Activated CD4-positive, alpha-beta T cell treated with anti-CD3 and anti-CD28 coated beads, Interleukin-2, amount 10 ng/mL, durations not matched to agents 7 days and 5 days (primary cell): Measurements from ENCODE around the gene MDGA2. TPM values are rescaled to one million over a fixed set of nuclear protein-coding genes. Genes with fewer than 3 reads are reported as not detected.

Experiments used
- CTCF ChIA-PET: fragments of 350-600 bp; sonication (Branson Sonifier 250); formaldehyde crosslinking; loops from one replicate; lab custom pipeline; 2021; ENCODE audit warnings: antibody characterized with exemption; lab: Charles Lee
- POLR2A ChIA-PET: fragments of 350-600 bp; sonication (Branson Sonifier 250); formaldehyde crosslinking; loops from one replicate; lab custom pipeline; 2021; ENCODE audit warnings: antibody characterized with exemption; lab: Charles Lee
- DNase-seq: peaks from one replicate; pipeline ENCODE4 v3.0.0-alpha.2; 2020
- H3K27ac Mint-ChIP-seq: one replicate; pipeline ENCODE4 v1.8.0; 2021; ENCODE audit warnings: mild to moderate bottlenecking, moderate library complexity, mixed read lengths
- H3K27me3 Mint-ChIP-seq: one replicate; pipeline ENCODE4 v1.8.0; 2021; ENCODE audit warnings: mixed read lengths
- H3K36me3 Mint-ChIP-seq: one replicate; pipeline ENCODE4 v1.8.0; 2021; ENCODE audit warnings: low read depth, mixed read lengths
- H3K4me1 Mint-ChIP-seq: one replicate; pipeline ENCODE4 v1.8.0; 2021; ENCODE audit warnings: mixed read lengths
- H3K4me3 Mint-ChIP-seq: one replicate; pipeline ENCODE4 v1.8.0; 2021; ENCODE audit warnings: mild to moderate bottlenecking, moderate library complexity, mixed read lengths
- H3K9me3 Mint-ChIP-seq: one replicate; pipeline ENCODE4 v1.8.0; 2021; ENCODE audit warnings: mixed read lengths
- total RNA-seq, 2 experiments: library from RNA; stranded (reverse); gene quantifications; one replicate each; pipeline ENCODE4 v1.2.3, GENCODE V29; 2021

Gene MDGA2
- total RNA-seq, 2 experiments from 2014 or later = not detected

GRCh38 chr14:47060050-47060449 is 615.4 kb downstream of the MDGA2 start:
- no peaks in the 10 kb centered on the region for H3K36me3 Mint-ChIP-seq
- H3K4me3 Mint-ChIP-seq = no peak overlapping the region
- ChIA-PET CTCF (no interaction called here), POLR2A (no interaction called here)
- no peaks in the 10 kb centered on the region for H3K4me1 Mint-ChIP-seq
- H3K27ac Mint-ChIP-seq = no peak overlapping the region
- DNase-seq = no peak
- peaks cover 5% of the 10 kb centered on the region for H3K9me3 Mint-ChIP-seq
- no peaks in the 10 kb centered on the region for H3K27me3 Mint-ChIP-seq

DNA sequence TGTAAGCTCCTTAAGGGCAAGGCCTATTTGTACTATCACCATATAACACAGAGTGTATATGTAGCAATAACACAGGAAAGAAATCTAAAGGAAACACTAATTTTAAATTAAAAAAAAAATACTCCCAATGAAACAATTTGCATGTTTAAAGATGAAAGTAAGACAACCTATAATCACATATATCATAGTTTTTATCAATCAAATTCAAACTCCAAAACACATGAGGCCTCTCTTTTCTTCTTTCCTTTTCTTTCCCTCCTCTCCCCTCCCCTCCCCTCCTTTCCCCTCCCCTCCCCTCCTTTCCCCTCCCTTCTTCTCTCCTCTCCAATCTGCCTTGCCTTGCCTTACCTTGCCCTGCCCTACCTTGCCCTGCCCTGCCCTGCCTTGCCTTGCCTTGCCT is 618.0 kb downstream of the MDGA2 start:
- no peaks in the 10 kb centered on the region for H3K4me1 Mint-ChIP-seq
- DNase-seq = no peak
- POLR2A ChIA-PET = no interaction called here
- H3K27ac Mint-ChIP-seq = no peak overlapping the region
- CTCF ChIA-PET = interaction anchor here (0.7 kb wide), 1 partner anchor 137 kb away, joined by 3 read pairs; no protein-coding TSS in a partner anchor
- H3K4me3 Mint-ChIP-seq = no peak overlapping the region
- no peaks in the 10 kb centered on the region for H3K27me3 Mint-ChIP-seq
- H3K36me3 Mint-ChIP-seq = no peaks in the 10 kb centered on the region
- peaks cover 5% of the 10 kb centered on the region for H3K9me3 Mint-ChIP-seq

GRCh38 chr14:47044841-47045240 is 630.6 kb downstream of the MDGA2 start:
- no peaks in the 10 kb centered on the region for H3K36me3 Mint-ChIP-seq
- H3K27ac Mint-ChIP-seq = no peak overlapping the region
- POLR2A ChIA-PET = no interaction called here
- no peaks in the 10 kb centered on the region for H3K9me3 Mint-ChIP-seq
- no peaks in the 10 kb centered on the region for H3K4me1 Mint-ChIP-seq
- no peaks in the 10 kb centered on the region for H3K27me3 Mint-ChIP-seq
- no peak overlapping the region for H3K4me3 Mint-ChIP-seq
- CTCF ChIA-PET = no interaction called here
- no peak for DNase-seq

- no peaks in the 10 kb centered on the region for H3K27me3 Mint-ChIP-seq
- no peaks in the 10 kb centered on the region for H3K4me1 Mint-ChIP-seq
- no peak overlapping the region for H3K4me3 Mint-ChIP-seq
- no peaks in the 10 kb centered on the region for H3K36me3 Mint-ChIP-seq
- CTCF ChIA-PET = no interaction called here
- H3K9me3 Mint-ChIP-seq = no peaks in the 10 kb centered on the region
- POLR2A ChIA-PET = no interaction called here
- DNase-seq = no peak
- H3K27ac Mint-ChIP-seq = no peak overlapping the region
Measured at GRCh38 chr14:47040550-47040949, 634.9 kb downstream of the MDGA2 start.

DNA sequence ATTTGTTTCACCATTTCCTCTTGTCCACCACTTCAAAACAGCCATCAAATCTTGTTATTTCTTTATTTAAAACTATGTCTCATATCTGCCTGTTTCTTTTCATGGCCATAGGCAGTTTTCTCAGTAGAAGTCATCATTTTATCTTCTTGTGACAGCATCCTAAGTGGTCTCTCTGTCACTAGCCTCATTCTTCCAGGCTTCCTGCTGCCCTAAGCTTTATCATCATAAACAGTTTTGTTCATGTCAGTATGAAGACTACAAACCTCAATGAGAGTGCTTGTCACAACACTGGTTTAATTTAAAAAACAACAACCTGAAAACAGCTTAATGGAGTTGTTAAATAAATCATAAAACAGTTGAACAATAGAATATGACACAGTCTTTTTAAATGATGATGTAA is 636.1 kb downstream of the MDGA2 start:
- no peaks in the 10 kb centered on the region for H3K4me1 Mint-ChIP-seq
- H3K27ac Mint-ChIP-seq = no peak overlapping the region
- H3K27me3 Mint-ChIP-seq = no peaks in the 10 kb centered on the region
- H3K36me3 Mint-ChIP-seq = no peaks in the 10 kb centered on the region
- H3K9me3 Mint-ChIP-seq = no peaks in the 10 kb centered on the region
- CTCF ChIA-PET = no interaction called here
- no peak overlapping the region for H3K4me3 Mint-ChIP-seq
- POLR2A ChIA-PET = no interaction called here
- DNase-seq = no peak

DNA sequence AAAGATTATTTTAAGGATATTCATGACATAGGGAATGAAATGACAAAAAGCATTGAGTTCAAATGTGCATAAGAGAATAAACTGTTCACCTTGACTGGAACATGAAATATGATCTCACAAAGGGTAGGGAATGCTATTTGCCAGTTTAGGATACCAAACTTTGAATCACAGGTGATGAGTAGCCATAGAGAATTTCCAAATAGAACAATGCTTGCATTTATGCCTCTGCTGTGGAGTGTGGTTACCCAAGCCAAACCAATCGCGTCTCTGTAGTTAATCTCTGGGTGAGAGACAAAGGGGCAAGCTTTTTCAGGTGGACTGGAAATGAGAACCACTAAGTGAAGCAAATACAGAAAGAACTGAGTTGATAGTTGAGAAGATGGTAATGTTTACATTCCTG is 652.7 kb downstream of the MDGA2 start:
- no peak overlapping the region for H3K27ac Mint-ChIP-seq
- H3K4me3 Mint-ChIP-seq = no peak overlapping the region
- no peaks in the 10 kb centered on the region for H3K4me1 Mint-ChIP-seq
- CTCF ChIA-PET = no interaction called here
- no peaks in the 10 kb centered on the region for H3K36me3 Mint-ChIP-seq
- DNase-seq = no peak
- POLR2A ChIA-PET = no interaction called here
- no peaks in the 10 kb centered on the region for H3K27me3 Mint-ChIP-seq
- no peaks in the 10 kb centered on the region for H3K9me3 Mint-ChIP-seq

DNA sequence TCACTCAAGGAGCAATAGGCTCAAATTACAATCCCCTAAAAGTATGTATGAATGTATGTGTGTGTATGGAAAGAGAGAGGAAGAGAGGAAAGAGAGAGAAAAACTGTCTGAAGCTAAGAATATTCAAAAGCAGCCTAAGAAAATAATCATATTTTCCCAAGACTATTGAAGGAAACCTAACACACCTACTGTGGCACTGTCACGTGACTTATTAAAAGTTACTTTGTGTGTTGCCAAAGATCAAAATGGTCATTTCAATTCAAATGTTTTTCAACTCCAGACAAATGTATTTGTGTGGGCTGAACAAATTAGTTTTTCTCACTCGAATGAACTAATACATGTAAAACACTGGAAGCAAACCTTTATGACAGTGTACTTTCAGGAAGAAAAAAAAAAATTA is 654.9 kb downstream of the MDGA2 start:
- CTCF ChIA-PET = no interaction called here
- Mint-ChIP-seq H3K4me1 (no peaks in the 10 kb centered on the region), H3K27me3 (no peaks in the 10 kb centered on the region), H3K9me3 (no peaks in the 10 kb centered on the region), H3K27ac (no peak overlapping the region), H3K36me3 (no peaks in the 10 kb centered on the region), H3K4me3 (no peak overlapping the region)
- POLR2A ChIA-PET = no interaction called here
- DNase-seq = no peak

GRCh38 chr14:47012533-47013280 is 662.7 kb downstream of the MDGA2 start:
- H3K9me3 Mint-ChIP-seq = no peaks in the 10 kb centered on the region
- H3K4me3 Mint-ChIP-seq = no peak overlapping the region
- ChIA-PET POLR2A (no interaction called here), CTCF (no interaction called here)
- no peaks in the 10 kb centered on the region for H3K27me3 Mint-ChIP-seq
- no peaks in the 10 kb centered on the region for H3K36me3 Mint-ChIP-seq
- H3K4me1 Mint-ChIP-seq = no peaks in the 10 kb centered on the region
- DNase-seq = no peak
- H3K27ac Mint-ChIP-seq = no peak overlapping the region

GRCh38 chr14:47009615-47010014 is 665.8 kb downstream of the MDGA2 start:
- H3K9me3 Mint-ChIP-seq = no peaks in the 10 kb centered on the region

DNA sequence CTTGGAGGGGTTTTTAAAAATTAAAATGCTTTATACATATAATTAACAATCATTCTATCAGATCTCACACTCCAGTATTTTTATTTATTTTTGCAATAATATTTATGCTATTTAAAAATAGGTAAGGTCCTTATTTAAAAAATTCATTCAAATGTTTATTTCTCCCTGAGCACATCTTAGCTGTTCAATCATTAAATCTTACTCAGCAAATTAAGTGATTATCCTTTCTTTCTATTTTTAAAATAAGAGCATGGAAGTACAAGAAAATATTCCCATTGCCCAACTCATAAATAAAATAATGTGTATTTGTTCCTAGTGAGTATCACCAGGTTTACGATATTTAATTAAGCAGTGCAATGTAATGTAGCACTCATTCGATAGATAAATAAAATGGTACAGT is 666.7 kb downstream of the MDGA2 start:
- CTCF ChIA-PET = no interaction called here
- Mint-ChIP-seq H3K27me3 (no peaks in the 10 kb centered on the region), H3K27ac (no peak overlapping the region), H3K9me3 (no peaks in the 10 kb centered on the region), H3K4me3 (no peak overlapping the region), H3K4me1 (no peaks in the 10 kb centered on the region), H3K36me3 (no peaks in the 10 kb centered on the region)
- POLR2A ChIA-PET = no interaction called here
- DNase-seq = no peak

More at GRCh38 chr14:47009615-47010014, 665.8 kb downstream of the MDGA2 start:
- ChIA-PET POLR2A (no interaction called here), CTCF (no interaction called here)
- no peaks in the 10 kb centered on the region for H3K27me3 Mint-ChIP-seq
- no peak for DNase-seq
- no peaks in the 10 kb centered on the region for H3K36me3 Mint-ChIP-seq
- H3K4me3 Mint-ChIP-seq = no peak overlapping the region
- H3K4me1 Mint-ChIP-seq = no peaks in the 10 kb centered on the region
- H3K27ac Mint-ChIP-seq = no peak overlapping the region

DNA sequence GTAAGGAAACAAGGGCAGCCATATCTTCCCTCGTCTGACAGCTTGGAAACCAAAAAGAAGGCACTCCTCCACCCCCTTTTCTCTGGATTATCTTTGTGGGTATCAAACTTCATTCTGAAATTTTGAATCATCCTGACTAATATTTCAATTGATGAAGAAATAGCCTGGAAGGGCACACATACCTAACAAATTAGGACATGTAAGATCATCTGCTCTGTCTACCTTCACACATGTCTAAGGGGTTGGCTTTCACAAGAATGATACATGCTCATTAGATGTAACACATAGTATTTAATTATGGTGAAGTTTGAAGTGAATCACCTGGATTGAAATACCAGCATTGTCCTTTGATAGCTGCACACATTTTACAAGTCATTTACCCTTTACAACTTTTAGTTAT is 675.7 kb downstream of the MDGA2 start:
- ChIA-PET POLR2A (no interaction called here), CTCF (no interaction called here)
- no peak overlapping the region for H3K4me3 Mint-ChIP-seq
- no peaks in the 10 kb centered on the region for H3K36me3 Mint-ChIP-seq
- no peaks in the 10 kb centered on the region for H3K9me3 Mint-ChIP-seq
- DNase-seq = no peak
- no peaks in the 10 kb centered on the region for H3K4me1 Mint-ChIP-seq
- no peaks in the 10 kb centered on the region for H3K27me3 Mint-ChIP-seq
- no peak overlapping the region for H3K27ac Mint-ChIP-seq

DNA sequence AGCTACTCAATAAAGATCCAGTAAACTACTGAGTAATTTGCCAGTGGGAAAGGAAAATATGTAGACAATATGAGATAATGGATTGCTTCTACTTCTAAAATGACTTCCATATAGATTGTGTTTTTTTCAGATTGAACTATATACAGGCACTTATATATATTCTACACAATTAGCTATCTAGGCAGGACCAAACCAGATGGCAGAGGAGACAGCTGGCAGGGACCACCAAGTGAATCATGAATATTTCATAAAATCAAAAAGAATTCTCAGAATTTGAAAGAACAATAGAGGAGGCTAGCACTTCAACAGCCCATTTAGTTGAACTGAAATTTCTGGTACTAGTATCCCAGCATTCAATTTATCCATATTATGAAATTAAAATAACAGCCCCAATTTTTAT is 685.8 kb downstream of the MDGA2 start:
- Mint-ChIP-seq H3K27ac (no peak overlapping the region), H3K27me3 (no peaks in the 10 kb centered on the region), H3K4me1 (no peaks in the 10 kb centered on the region), H3K9me3 (peaks cover 3% of the 10 kb centered on the region), H3K4me3 (no peak overlapping the region), H3K36me3 (no peaks in the 10 kb centered on the region)
- DNase-seq = no peak
- POLR2A ChIA-PET = no interaction called here
- CTCF ChIA-PET = interaction anchor here (0.7 kb wide), 1 partner anchor 1482 kb away, joined by 5 read pairs; no protein-coding TSS in a partner anchor

GRCh38 chr14:46988312-46988711 is 687.1 kb downstream of the MDGA2 start:
- no peak for DNase-seq
- POLR2A ChIA-PET = no interaction called here
- no peaks in the 10 kb centered on the region for H3K36me3 Mint-ChIP-seq
- no peak overlapping the region for H3K27ac Mint-ChIP-seq
- no peaks in the 10 kb centered on the region for H3K27me3 Mint-ChIP-seq
- H3K4me3 Mint-ChIP-seq = no peak overlapping the region
- CTCF ChIA-PET = interaction anchor here (0.7 kb wide), 1 partner anchor 422 kb away, joined by 3 read pairs; no protein-coding TSS in a partner anchor
- H3K9me3 Mint-ChIP-seq = peaks cover 3% of the 10 kb centered on the region
- H3K4me1 Mint-ChIP-seq = no peaks in the 10 kb centered on the region
